Left renal pelvis (tissue), 4 donors: ENCODE results near the gene ATP7B. TPM values are rescaled to one million over a fixed set of nuclear protein-coding genes. Genes with fewer than 3 reads are reported as not detected.

ENCODE experiments used
- DNase-seq, 4 donors: peaks; one replicate each; pipeline ENCODE4 v3.0.0-alpha.2; 2013; ENCODE audit warnings: low read depth in 4 of 4, low spot score in 3 of 4
- polyA plus RNA-seq, 4 donors: library from polyadenylated mRNA; unstranded; fragments of 120-200 nt; gene quantifications; one replicate each; pipeline ENCODE4 v1.2.1, GENCODE V29; 2013; ENCODE audit not compliant: insufficient read length in 4 of 4

Gene ATP7B
- polyA plus RNA-seq, 4 donors, result 6.6 to 20.5 (median 17.8) TPM

DNA sequence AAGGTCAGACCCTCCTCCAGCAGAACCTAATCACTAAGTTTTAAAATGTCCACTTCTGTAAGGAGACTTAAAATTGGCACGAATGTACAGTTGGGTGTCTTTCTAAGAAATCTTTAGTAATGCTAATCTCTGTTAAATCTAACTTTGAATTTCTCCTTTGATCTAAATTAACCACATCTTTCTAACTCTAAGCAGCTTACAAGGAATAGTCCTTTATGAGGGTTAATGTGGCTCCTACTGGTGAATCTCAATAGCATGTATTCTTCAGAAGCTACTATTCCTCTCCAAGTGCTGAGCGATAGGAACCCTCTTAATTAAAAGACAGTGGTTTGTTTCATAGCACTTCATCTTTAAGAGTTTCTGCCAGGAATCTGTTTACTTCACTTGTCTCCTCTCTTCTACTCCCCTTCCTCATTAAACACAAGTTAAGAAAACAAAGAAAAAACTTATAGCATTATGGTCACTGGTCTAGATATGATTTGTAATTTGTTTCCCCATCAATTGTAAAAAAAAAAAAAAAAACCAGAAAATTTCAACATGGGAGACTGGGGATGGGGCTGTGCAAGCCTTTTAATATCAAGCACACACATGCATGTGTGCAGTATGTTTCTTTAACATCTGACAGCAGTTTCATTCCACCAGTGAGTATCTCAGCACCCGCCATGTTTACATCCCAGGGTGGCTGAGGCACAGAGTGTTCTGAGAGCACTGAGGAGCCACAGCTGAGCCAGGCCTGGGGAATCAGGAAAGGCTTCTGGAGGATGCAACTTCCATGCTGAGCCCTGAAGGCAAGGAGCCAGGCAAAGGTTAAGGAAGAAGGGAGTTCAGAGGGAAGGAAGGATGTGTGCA lies 57.7 kb downstream of the ATP7B start:
- no peak for DNase-seq

DNA sequence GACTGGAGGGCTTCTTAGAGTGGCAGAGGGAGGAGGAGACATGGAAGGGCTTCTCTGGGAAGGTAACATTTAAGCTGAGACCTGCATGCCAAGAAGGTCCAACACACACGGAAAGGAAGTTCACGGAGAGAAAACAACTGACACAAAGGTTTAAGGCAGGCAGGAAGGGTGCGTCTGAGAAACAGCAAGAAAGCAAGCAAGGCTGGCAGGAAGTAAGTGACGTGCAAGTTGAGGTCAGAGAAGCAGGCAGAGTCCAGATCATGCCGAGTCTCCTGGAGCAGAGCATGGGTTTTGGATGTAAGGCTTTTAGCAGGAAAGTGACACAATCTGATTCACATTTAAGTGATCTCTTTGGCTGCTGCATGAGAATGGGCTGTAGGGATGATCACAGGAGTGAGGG lies 60.5 kb downstream of the ATP7B start:
- DNase-seq, result no peak

DNA sequence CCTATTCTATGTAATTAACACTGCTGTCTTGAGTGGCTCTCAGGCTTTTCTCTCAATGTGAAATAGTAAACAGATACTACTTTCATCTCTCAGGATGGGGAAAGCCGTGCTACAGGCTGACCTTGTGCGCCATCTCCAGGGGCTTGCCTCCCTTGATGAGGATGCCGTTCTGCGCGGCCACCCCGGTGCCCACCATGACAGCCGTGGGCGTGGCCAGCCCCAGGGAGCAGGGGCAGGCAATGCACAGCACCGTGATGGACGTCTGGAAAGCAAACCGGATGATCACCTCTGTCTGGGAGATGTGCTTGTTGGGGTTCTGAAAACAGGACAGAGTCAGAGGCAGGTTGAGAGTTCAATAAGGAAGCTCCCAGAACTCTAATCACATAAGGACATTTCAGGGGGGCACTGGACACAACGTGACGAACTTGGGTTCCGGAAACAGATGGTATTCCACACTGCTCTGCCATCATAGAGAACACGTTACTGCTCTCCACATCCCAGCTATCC lies 65.0 kb downstream of the ATP7B start:
- no peak for DNase-seq

DNA sequence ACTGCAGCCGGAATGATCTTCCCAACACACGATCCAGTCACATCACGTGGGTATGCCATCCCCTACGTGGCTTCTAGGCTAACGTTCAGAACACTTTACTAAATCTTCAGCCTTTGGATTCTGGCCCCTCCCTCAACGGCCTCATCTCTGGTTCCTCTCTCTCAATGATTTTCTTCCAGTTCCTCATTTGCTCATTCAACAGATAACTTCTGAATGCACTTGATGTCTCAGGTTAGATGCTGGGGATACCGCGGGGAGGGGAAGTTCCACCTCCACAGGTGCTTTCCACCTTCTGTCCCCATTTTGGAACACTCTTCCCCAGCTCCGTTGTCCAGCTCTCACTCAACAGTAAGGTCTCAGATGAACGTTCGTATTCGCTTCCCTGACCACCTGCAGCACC lies 66.1 kb downstream of the ATP7B start:
- DNase-seq, result no peak

DNA sequence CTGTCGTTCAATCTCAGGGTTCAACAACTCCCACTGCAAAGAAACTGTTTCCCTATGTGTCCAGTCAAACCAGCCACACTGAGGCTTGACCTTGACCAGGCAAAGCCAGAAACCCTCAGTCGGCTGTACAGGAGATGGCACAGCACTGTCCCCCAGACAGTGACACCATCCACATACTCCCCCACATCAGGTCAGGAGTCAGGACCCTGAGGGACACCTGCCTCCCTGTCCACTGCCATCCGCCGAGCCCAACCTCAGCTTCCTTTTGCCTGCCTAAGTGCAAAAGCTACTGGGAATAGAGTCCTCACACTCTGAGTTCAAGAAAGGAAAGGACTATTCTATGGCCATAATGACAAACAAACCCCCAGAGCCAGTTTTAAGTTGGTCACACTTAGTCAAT lies 66.8 kb downstream of the ATP7B start:
- DNase-seq, result no peak

DNA sequence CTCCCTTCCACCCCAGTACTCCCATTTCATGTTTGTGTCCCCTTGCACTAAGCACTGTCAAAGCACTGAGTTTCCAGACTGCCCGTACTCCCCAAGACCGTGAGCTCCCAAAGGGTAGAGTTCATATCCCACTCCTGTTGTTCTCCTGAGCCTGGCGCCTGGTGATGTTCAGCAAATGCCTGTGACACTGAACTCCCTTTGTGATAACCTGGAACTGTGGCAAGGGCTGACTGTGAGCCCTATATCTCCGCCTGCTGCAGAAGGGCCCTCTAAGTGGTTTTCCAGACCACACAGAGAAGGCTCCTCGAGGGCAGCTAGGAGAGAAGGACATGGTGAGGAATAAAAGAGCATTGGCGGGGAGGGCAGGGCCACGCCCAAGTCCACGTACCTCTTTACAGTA lies 67.5 kb downstream of the ATP7B start:
- no peak for DNase-seq

DNA sequence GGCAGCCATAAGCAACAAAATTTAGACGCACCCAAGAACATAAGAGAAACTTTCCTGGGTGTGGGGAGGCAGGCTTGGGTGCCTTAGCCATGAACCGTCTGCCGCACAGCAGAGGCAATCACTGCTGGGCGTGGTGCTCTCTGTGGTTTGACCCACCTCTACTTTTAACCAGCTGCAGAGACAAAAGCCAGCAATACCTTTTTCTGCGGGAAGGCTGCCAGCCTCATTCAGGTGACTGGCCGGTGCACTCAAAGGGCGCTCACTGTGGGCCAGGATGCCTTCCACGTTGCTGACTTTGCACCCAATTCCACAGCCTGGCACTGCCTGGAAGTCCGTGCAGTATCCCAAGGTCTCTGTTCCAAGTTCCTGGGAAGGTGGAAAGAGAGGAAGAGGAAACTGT lies 69.1 kb downstream of the ATP7B start:
- DNase-seq, result no peak

DNA sequence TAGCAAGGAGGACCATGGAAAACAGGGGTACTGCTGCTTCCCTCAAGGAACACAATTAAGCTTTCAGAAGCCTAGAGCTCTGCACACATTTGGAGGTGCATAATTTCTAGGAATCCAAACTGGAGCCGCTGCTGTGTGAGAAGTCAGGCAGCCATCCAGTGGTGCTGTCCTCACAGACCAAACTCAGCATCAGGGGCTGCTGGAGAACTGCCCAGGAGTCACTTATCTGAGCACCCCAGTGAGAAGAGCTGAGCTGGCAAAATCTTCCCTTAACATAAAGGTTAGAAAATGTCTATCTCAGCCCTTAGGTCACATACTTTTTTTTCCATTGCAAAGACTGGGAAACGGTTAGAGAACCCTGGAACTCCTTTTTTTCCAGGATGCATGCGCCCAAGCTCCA lies 72.8 kb downstream of the ATP7B start:
- no peak for DNase-seq

DNA sequence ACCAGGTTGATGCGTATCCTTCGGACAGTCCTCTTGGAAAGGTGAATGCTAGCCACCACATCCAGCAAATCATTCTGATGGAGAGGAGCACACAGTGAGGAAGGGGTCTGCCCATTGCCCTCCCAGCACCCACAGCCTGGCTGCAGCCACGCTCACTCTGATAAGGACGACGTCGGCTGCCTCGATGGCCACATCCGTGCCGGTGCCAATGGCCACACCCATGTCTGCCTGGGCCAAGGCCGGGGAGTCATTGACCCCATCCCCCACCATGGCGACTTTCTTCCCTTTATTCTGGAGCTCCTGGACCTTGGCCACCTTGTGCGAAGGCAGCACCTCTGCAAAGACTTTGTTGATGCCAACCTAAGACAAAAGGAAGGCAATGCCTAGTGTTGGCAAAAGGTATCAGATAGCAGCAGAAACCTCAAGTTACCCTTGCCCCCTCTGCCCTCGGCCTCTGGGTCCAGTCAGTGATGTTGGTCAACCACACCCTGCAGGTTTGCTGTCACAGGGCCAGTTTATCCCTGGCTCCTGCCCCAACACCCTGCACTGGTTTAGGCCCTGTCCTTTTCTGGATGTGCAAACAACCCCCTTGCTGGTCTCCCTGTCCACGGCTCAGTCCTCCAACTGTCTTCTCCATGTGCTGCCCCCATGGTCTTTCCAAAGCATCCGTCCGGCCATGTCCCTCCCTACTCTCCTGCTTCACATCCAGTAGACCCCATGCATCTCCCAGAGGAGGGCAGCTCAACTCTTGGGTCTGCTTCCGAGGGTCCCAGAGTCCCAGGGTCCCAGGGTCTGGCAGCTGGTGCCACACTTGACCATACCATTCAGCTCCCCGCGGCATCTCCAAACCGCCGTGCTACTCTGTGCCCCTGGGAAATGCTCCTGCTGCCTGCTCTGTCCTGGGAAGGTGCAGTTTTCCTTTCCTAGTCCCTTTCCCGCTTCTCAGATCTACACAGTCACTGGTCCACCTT lies 73.6 kb downstream of the ATP7B start:
- no peak for DNase-seq

DNA sequence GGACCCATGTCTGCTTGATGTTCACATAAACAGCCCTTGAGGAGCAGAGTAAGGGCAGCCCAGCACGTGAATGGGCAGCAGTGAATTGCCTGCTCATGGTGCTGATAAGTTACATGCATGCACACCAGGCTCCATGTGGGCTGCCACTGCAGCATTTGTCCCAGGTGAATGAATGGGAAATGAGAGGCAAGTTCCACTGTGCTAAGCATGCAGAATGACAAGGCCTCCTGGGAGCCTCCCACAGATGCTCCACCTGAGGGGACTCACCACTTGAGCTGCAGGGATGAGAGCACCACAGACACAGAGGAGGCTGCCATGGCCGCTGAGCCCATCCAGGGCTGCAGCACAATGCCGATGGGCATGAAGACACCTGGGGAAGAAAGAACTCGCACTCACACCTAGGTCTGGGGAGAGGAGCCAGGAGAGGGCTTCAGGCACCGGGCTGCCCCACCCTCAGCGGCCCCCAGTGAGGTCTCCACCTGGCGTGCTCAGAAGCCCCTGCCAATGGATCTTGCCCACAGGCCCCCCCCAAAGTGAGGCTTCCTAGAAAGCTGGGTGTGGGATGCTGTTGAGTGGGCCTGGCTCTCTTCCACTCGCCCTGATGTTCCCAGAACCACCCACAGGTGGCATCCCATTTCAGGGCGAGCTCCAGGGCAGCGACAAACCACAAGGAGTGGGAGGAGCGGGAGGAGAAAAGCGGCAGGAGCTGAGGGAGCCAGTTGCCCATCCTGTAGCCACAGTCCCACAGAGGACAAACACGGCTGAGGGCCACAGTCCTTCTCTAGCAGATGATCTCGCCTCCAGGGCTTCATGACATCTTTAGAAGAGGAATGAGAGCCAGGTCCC lies 75.7 kb downstream of the ATP7B start:
- DNase-seq, result no peak

DNA sequence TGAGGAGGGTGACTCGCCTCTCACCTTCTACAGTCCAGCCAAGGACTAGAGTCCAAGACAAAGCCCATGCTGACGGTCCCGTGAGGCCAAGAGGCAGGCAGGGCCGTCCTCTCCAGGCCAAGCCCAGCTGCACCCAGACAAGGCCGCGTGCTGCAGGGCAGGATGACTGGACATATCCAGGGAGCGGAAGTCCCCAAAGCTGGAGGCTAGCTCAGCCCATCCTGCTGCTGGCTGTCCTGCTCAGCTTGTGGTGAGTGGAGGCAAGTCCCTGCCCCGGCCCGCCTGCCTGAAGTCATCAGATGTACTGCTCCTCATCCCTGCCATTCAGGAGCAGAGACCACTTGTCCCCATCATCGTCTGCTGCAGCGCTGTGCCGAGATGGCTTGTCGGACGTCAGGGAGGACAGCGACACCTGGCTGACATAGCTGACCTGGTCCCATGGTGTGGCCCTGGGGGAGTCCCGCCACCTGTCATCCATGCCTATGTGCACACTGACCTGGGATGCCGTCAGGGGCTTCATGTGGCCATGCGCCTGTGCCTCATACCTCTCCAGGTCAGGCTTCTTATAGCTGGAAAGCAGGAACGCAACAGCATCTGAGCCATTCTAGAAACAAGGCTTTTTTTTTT lies 76.7 kb downstream of the ATP7B start:
- no peak for DNase-seq

DNA sequence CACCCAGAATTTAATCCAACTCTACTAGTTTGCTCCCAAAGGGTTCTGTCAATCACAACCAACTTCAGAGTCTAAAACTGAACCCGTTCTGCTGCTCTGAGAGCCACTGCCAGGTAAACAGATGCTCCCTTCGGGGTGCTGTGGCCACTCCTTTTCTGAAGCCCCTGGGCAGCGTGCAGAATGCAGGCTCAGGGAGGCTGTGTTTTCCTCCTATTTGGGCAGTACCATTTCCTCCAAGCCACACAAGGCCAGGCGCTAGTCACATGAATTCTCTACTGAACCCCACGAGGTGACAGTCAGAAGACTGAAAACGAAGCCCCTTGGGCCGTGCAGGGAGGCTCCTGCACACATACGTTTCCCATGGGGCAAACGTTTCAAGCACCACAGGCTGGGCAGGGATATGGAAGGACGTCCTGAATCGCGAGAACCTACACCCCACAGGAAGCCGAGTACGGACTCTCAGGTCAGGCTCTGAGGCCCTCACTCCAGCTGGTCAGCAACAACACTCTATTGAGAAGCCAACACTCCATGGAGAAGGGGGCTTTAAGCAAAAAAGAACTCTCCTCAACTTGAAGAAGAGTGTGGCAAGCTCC lies 77.7 kb downstream of the ATP7B start:
- no peak for DNase-seq

DNA sequence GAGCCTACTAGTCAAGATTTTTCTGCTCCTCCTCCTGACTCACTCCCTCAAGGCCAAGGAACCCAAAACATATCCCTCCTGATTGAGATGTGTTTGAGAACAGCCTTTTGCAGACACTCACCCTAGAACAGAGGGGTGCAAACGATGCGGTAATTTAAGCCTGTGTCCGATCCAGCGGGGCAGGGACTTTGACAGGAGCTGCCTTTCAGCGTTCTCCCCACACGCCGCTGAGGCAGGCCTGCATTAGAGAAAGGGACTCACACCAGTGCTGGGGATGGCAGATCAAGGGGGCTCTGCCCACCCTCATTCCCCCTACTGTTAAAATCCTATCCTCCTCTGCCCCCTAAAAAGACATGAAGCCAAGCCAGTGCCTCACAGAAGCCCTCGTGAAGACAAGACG lies 79.0 kb downstream of the ATP7B start:
- no peak for DNase-seq

DNA sequence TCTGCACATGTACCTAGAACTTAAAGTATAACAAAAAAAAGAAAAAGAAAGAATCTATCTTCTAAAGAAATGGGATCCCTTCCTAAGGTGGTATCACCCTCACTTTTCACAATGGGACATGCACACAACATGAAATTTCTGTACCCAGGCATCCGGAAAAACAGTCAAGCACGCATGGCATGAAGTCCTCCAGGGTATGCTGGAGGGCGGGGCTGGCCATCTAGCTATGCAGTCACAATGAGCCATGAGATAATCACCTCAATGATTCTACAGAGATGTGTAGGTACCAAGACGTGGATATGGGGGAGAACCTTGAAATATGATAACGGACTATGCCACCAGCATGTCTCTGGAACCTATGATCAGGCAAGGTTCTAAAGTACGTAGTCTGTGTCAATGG lies 79.6 kb downstream of the ATP7B start:
- no peak for DNase-seq

DNA sequence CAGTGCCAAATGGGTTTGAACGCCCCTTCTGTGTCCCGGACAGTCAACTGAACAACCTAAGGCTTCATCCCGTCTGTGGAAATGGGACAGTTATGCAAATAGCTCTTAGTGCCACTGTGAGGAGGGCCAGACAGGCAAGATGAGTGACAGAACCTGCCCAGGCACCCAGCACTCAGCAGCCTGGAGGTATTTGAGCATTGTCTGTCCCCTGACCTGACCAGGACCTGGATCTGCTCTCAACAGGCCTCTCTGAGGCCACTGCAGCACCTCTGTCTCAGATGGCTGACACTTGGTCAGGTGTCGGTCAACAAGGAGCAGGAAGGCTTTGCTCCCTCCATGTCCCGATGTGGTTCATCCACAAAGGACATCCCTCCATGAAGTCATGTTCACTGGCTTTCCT lies 81.6 kb downstream of the ATP7B start:
- DNase-seq, result no peak

DNA sequence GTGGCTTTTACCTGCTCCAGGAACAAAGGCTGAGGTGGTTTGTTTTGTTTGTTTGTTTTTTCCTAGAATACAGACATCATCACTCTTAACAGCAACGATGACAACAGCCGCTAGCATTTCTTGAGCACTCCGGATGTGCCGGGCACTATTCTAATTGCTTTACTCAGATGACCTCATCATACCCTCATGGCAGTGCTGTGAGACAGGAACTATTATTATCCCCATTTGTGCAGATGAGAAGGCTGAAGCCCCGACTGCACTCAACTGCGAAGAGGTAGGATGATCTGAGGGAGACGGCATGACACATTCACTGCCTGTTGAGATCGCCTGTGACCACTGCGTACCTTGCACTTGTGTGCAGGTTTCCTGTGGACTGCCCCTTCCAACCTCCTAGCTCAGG lies 83.0 kb downstream of the ATP7B start:
- no peak for DNase-seq

DNA sequence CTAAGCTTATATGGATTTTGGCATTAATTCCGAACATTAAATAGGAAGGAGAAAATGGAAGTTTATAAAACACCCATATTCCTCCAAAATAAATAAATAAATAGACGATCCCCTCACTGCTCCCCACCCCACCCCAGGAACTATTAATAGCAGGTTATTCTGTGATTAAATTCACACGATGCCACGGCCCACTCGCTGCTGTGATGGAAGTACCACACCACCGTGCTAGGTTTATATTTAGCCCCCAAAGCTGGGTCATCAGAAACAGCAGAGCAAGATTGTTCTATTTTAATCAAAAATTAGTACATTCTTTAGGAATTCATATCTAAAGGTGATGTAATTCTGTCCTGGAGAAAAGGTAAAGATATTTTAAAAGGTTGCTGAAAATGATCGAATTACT lies 84.1 kb downstream of the ATP7B start:
- no peak for DNase-seq

DNA sequence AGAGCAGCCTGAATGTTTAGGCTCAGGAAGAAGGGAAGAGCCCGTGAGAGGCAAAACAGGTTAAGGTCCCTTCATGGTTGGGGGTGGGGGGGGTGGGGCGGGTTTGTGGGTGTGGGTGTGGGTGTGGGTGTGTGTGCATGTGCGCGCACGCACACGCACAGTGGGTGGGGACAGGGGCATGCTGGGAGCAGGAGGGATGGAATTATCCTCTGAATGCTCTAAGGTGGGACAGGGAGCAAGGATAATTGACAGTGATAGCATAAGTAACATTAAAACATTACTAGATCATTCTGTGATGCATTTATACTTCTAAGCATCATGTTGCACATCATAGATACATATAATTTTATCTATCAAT lies 84.7 kb downstream of the ATP7B start:
- DNase-seq, result no peak

DNA sequence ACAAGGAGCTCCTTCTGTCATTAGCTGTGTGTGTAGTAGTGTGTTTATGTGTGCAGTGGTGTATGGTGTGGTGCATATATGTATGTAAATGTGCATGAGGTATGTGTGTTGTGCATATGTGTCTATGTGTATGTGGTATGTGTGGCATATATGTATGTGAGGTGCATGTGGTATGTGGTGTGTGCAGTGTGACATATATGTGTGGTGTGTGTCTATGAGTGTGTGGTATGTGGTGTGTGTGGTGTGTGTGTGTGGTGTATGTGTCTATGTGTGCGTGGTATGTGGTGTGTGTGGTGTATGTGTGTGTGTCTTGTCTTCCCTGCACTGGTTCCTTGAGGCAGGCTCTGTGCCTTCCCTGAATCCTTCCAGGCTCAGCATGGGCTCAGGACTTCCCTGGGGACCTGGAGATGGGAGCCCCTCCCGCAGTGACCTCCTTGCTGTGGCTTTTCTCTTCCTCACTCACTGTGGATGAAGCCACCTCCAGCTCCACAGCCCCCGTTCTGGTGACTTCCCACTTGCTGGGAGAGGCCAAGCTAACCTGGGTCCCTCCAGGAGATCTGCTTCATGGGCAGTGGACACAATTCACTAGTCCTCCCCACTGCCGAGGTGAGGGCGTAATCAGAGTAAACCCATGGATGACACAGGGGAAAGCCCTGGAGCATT lies 85.3 kb downstream of the ATP7B start:
- DNase-seq, result no peak
